HL-60 (cell line): ENCODE results near the gene TTC21A.

Source experiments
- GABPA ChIP-seq: IDR thresholded peaks from 2 replicates; pipeline ENCODE4 v1.6.1; 2012; ENCODE audit warnings: low read depth
- POLR2AphosphoS5 ChIP-seq: IDR thresholded peaks from 2 replicates; pipeline ENCODE4 v1.6.1; 2012; ENCODE audit warnings: low read depth
- TF ChIP-seq, protein P1 (sequence below): IDR thresholded peaks from one replicate; pipeline ENCODE4 v1.5.1; 2011; ENCODE audit warnings: low read length, control low read depth, inconsistent platforms; ENCODE audit not compliant: insufficient read depth
- TF ChIP-seq, protein P2 (sequence below): IDR thresholded peaks from 2 replicates; pipeline ENCODE4 v1.6.1; 2012; ENCODE audit warnings: low read depth; ENCODE audit not compliant: insufficient replicate concordance

DNA sequence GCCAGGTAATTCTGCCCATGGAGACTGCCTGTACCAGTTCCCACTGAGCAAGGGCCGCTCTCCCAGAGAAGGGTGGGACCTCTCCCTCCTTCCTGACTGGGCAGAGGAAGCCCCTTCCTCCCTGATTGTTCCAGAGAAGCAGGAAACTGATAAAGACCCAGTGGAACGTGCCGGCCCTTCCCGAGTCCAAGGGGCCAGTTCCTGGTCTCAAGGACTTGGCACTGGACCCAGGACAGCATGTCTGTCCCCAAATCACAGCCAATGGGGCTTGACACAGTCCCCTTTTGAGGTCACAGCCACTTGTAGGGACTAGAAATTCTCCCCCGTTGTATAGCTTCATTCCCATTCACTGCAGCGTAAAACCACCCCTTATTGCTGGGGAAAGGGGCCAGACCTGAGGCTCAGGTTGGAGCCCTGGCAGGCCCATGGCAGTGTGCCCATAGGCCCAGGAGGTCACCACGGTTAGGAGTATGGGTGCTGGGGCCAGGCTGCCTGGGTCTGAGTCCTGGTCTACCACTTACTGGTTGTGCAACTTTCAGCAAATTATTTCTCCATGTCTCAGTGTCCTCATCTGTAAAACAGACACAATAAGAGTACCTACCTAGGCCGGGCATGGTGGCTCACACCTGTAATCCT lies 27.8 kb downstream of the TTC21A start:
- TF ChIP-seq, protein P1, sequence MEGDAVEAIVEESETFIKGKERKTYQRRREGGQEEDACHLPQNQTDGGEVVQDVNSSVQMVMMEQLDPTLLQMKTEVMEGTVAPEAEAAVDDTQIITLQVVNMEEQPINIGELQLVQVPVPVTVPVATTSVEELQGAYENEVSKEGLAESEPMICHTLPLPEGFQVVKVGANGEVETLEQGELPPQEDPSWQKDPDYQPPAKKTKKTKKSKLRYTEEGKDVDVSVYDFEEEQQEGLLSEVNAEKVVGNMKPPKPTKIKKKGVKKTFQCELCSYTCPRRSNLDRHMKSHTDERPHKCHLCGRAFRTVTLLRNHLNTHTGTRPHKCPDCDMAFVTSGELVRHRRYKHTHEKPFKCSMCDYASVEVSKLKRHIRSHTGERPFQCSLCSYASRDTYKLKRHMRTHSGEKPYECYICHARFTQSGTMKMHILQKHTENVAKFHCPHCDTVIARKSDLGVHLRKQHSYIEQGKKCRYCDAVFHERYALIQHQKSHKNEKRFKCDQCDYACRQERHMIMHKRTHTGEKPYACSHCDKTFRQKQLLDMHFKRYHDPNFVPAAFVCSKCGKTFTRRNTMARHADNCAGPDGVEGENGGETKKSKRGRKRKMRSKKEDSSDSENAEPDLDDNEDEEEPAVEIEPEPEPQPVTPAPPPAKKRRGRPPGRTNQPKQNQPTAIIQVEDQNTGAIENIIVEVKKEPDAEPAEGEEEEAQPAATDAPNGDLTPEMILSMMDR = no peak
- TF ChIP-seq, protein P2, sequence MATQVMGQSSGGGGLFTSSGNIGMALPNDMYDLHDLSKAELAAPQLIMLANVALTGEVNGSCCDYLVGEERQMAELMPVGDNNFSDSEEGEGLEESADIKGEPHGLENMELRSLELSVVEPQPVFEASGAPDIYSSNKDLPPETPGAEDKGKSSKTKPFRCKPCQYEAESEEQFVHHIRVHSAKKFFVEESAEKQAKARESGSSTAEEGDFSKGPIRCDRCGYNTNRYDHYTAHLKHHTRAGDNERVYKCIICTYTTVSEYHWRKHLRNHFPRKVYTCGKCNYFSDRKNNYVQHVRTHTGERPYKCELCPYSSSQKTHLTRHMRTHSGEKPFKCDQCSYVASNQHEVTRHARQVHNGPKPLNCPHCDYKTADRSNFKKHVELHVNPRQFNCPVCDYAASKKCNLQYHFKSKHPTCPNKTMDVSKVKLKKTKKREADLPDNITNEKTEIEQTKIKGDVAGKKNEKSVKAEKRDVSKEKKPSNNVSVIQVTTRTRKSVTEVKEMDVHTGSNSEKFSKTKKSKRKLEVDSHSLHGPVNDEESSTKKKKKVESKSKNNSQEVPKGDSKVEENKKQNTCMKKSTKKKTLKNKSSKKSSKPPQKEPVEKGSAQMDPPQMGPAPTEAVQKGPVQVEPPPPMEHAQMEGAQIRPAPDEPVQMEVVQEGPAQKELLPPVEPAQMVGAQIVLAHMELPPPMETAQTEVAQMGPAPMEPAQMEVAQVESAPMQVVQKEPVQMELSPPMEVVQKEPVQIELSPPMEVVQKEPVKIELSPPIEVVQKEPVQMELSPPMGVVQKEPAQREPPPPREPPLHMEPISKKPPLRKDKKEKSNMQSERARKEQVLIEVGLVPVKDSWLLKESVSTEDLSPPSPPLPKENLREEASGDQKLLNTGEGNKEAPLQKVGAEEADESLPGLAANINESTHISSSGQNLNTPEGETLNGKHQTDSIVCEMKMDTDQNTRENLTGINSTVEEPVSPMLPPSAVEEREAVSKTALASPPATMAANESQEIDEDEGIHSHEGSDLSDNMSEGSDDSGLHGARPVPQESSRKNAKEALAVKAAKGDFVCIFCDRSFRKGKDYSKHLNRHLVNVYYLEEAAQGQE = no peak
- TF ChIP-seq POLR2AphosphoS5 (no peak), GABPA (no peak)
